ENCODE results near the gene C22orf23.
"Not testable (repeated sequence)": the region's sequence is repeated elsewhere in the genome, so short reads cannot be mapped to it uniquely, and the experiment has no call there.

C22orf23 gene

DNA sequence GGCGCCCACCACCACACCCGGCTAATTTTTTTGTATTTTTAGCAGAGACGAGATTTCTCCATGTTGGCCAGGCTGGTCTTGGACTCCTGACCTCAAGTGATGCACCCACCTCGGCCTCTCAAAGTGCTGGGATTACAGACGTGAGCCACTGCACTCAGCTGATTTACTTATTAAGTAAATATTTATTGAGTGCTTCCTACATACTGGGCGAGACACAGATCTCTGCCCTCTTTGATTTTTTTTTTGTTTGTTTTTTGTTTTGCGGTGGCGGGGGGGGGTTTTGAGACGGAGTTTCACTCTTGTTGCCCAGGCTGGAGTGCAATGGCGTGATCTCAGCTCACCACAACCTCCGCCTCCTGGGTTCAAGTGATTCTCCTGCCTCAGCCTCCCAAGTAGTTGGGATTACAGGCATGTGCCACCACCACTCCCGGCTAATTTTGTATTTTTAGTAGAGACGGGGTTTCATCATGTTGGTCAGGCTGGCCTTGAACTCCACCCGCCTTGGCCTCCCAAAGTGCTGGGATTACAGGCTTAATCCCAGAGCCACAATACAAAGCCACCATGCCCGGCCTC, 2.5 kb upstream of the C22orf23 start:
- not testable (repeated sequence) for H3K79me2 ChIP-seq (ENCODE audit: control insufficient read depth, insufficient read depth, low read length, poor library complexity); H3K9ac ChIP-seq (ENCODE audit: low read length); H3K79me1 ChIP-seq (ENCODE audit: low read length); H2BK5ac ChIP-seq (ENCODE audit: low read depth, low read length, poor library complexity); H3K9me3 ChIP-seq (ENCODE audit: insufficient read depth, low read depth, low read length); H3K18ac ChIP-seq (ENCODE audit: low read length); H3K14ac ChIP-seq (ENCODE audit: low read length); H3K27ac ChIP-seq (ENCODE audit: low read depth, low read length); H3K4ac ChIP-seq (ENCODE audit: low read depth, low read length); H3K4me3 ChIP-seq (ENCODE audit: low read depth, low read length); H4K12ac ChIP-seq (ENCODE audit: low read depth, low read length); H2AFZ ChIP-seq (ENCODE audit: insufficient read depth, low read length, poor library complexity); H4K91ac ChIP-seq (ENCODE audit: low read depth, low read length); H3K27me3 ChIP-seq (ENCODE audit: insufficient read depth, low read length); H2BK12ac ChIP-seq (ENCODE audit: low read length); DNase-seq; H4K8ac ChIP-seq (ENCODE audit: low read depth, low read length); H2BK120ac ChIP-seq (ENCODE audit: insufficient read depth, low read length, poor library complexity); H3K23ac ChIP-seq (ENCODE audit: low read length); H2AK5ac ChIP-seq (ENCODE audit: low read length); H3K4me2 ChIP-seq (ENCODE audit: low read length)
- H3K36me3 ChIP-seq (ENCODE audit: control insufficient read depth in 1 of 2, insufficient read depth in 2 of 2, low read length in 2 of 2) = peaks cover 23 to 34% of the 10 kb centered on the region in 2 experiments
- H3K4me1 ChIP-seq (ENCODE audit: control insufficient read depth in 1 of 2, insufficient read depth in 2 of 2, low read length in 2 of 2) = peaks cover 9 to 17% of the 10 kb centered on the region in 2 experiments
- no CpG with 5 or more reads among the region's 15 CpGs for WGBS (ENCODE audit: extremely low coverage, insufficient coverage, insufficient read length)

DNA sequence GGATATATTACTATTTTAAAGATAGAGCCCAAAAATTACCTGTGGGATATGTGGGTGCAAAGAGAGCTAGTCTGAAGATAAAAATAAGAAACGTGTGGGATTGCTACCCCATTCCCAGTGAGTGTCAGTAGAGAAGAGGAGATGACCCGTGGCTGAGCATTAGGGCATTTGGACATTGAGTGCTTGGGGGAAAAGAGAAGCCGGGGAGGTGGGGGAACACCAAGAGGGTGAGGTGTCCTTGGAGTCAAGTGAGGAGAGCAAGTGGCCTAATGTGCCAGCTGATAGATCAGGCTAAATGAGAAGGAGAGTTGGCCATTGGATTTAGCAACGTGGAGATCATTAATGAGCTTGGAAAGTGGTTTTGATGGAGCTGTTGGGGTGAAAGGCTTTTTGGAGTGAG, 1.3 kb upstream of the C22orf23 start:
- Histone ChIP-seq H4K12ac (ENCODE audit: low read depth, low read length) (no peak overlapping the region), H2AK5ac (ENCODE audit: low read length) (no peak overlapping the region), H3K4me3 (ENCODE audit: low read depth, low read length) (no peak overlapping the region), H3K36me3 (ENCODE audit: control insufficient read depth in 1 of 2, insufficient read depth in 2 of 2, low read length in 2 of 2) (peaks cover 12 to 24% of the 10 kb centered on the region in 2 experiments), H3K14ac (ENCODE audit: low read length) (no peak overlapping the region), H3K27ac (ENCODE audit: low read depth, low read length) (no peak overlapping the region), H4K8ac (ENCODE audit: low read depth, low read length) (no peak overlapping the region), H3K23ac (ENCODE audit: low read length) (no peak overlapping the region), H3K9ac (ENCODE audit: low read length) (no peak overlapping the region), H2AFZ (ENCODE audit: insufficient read depth, low read length, poor library complexity) (no peak overlapping the region), H2BK5ac (ENCODE audit: low read depth, low read length, poor library complexity) (no peak overlapping the region), H3K4me1 (ENCODE audit: control insufficient read depth in 1 of 2, insufficient read depth in 2 of 2, low read length in 2 of 2) (peaks cover 9 to 17% of the 10 kb centered on the region in 2 experiments), H3K79me1 (ENCODE audit: low read length) (peaks cover 5% of the 10 kb centered on the region), H3K4ac (ENCODE audit: low read depth, low read length) (peak overlapping the region; percentile 83), H2BK120ac (ENCODE audit: insufficient read depth, low read length, poor library complexity) (no peak overlapping the region), H3K27me3 (ENCODE audit: insufficient read depth, low read length) (no peaks in the 10 kb centered on the region), H3K9me3 (ENCODE audit: insufficient read depth, low read depth, low read length) (no peaks in the 10 kb centered on the region), H3K18ac (ENCODE audit: low read length) (no peak overlapping the region), H3K79me2 (ENCODE audit: control insufficient read depth, insufficient read depth, low read length, poor library complexity) (peaks cover 8% of the 10 kb centered on the region), H2BK12ac (ENCODE audit: low read length) (no peak overlapping the region), H4K91ac (ENCODE audit: low read depth, low read length) (no peak overlapping the region), H3K4me2 (ENCODE audit: low read length) (peak overlapping the region; percentile 84)
- no CpG with 5 or more reads among the region's 4 CpGs for WGBS (ENCODE audit: extremely low coverage, insufficient coverage, insufficient read length)
- no peak for DNase-seq

DNA sequence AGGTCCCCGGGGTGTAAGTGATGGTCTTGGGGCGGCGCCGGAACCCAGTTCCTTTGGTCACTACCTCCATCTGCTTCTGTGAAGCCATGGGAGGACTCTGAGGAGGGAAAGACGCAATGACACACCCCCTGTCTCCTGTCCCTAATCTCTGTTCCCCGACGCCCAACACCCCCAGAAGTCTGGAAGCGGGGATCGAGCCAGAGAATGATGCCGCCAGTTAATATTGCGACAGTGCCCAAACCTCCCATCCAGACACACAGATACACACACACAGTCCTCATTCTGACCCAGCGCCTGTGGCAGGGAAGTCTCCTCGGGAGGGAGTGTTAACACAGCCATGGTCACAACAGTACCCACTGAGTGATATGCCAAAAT, 352 bp downstream of the C22orf23 start:
- DNase-seq = no peak
- peak overlapping the region; percentile 71 for H2AFZ ChIP-seq (ENCODE audit: insufficient read depth, low read length, poor library complexity)
- no peak overlapping the region for H3K23ac ChIP-seq (ENCODE audit: low read length)
- H4K8ac ChIP-seq (ENCODE audit: low read depth, low read length) = peak overlapping the region; percentile 75
- H2BK5ac ChIP-seq (ENCODE audit: low read depth, low read length, poor library complexity) = no peak overlapping the region
- H3K27me3 ChIP-seq (ENCODE audit: insufficient read depth, low read length) = no peaks in the 10 kb centered on the region
- peaks cover 8% of the 10 kb centered on the region for H3K79me2 ChIP-seq (ENCODE audit: control insufficient read depth, insufficient read depth, low read length, poor library complexity)
- no peak overlapping the region for H2BK120ac ChIP-seq (ENCODE audit: insufficient read depth, low read length, poor library complexity)
- H3K27ac ChIP-seq (ENCODE audit: low read depth, low read length) = no peak overlapping the region
- no peaks in the 10 kb centered on the region for H3K9me3 ChIP-seq (ENCODE audit: insufficient read depth, low read depth, low read length)
- no peak overlapping the region for H4K91ac ChIP-seq (ENCODE audit: low read depth, low read length)
- peaks cover 6 to 13% of the 10 kb centered on the region in 2 experiments for H3K36me3 ChIP-seq (ENCODE audit: control insufficient read depth in 1 of 2, insufficient read depth in 2 of 2, low read length in 2 of 2)
- H3K18ac ChIP-seq (ENCODE audit: low read length) = no peak overlapping the region
- peaks cover 9 to 17% of the 10 kb centered on the region in 2 experiments for H3K4me1 ChIP-seq (ENCODE audit: control insufficient read depth in 1 of 2, insufficient read depth in 2 of 2, low read length in 2 of 2)
- no peak overlapping the region for H3K4ac ChIP-seq (ENCODE audit: low read depth, low read length)
- H2AK5ac ChIP-seq (ENCODE audit: low read length) = no peak overlapping the region
- WGBS (ENCODE audit: extremely low coverage, insufficient coverage, insufficient read length) = no CpG with 5 or more reads among the region's 13 CpGs
- H4K12ac ChIP-seq (ENCODE audit: low read depth, low read length) = peak overlapping the region; percentile 45
- H3K4me3 ChIP-seq (ENCODE audit: low read depth, low read length) = peak overlapping the region; percentile 63
- H3K9ac ChIP-seq (ENCODE audit: low read length) = peak overlapping the region; percentile 31
- H3K79me1 ChIP-seq (ENCODE audit: low read length) = peaks cover 5% of the 10 kb centered on the region
- peak overlapping the region; percentile 84 for H3K4me2 ChIP-seq (ENCODE audit: low read length)
- no peak overlapping the region for H2BK12ac ChIP-seq (ENCODE audit: low read length)
- H3K14ac ChIP-seq (ENCODE audit: low read length) = peak overlapping the region; percentile 33

DNA sequence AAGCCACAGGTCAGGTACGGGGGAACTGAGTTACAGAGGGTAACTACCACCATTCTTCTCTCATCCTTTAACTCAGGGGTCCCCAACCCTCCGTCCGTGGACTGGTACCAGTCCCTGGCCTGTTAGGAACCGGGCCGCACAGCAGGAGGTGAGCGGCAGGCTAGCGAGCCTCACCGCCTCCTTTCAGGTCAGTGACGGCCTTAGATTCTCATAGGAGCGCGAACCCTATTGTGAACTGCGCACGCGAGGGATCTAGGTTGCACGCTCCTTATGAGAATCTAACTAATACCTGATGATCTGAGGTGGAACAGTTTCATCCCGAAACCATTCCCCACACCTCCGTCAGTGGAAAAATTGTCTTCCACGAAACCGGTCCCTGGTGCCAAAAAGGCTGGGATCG, 772 bp downstream of the C22orf23 start:
- not testable (repeated sequence) for H4K91ac ChIP-seq (ENCODE audit: low read depth, low read length); H2BK12ac ChIP-seq (ENCODE audit: low read length); H3K18ac ChIP-seq (ENCODE audit: low read length); H3K36me3 ChIP-seq (ENCODE audit: control insufficient read depth in 1 of 2, insufficient read depth in 2 of 2, low read length in 2 of 2); H3K79me1 ChIP-seq (ENCODE audit: low read length); H2BK120ac ChIP-seq (ENCODE audit: insufficient read depth, low read length, poor library complexity); H2BK5ac ChIP-seq (ENCODE audit: low read depth, low read length, poor library complexity); H3K4me3 ChIP-seq (ENCODE audit: low read depth, low read length); H3K9ac ChIP-seq (ENCODE audit: low read length); H3K27me3 ChIP-seq (ENCODE audit: insufficient read depth, low read length); H3K4ac ChIP-seq (ENCODE audit: low read depth, low read length); H3K14ac ChIP-seq (ENCODE audit: low read length); H2AK5ac ChIP-seq (ENCODE audit: low read length); H3K9me3 ChIP-seq (ENCODE audit: insufficient read depth, low read depth, low read length); H3K79me2 ChIP-seq (ENCODE audit: control insufficient read depth, insufficient read depth, low read length, poor library complexity); H3K27ac ChIP-seq (ENCODE audit: low read depth, low read length); H3K23ac ChIP-seq (ENCODE audit: low read length); DNase-seq
- no CpG with 5 or more reads among the region's 20 CpGs for WGBS (ENCODE audit: extremely low coverage, insufficient coverage, insufficient read length)
- Histone ChIP-seq H3K4me2 (ENCODE audit: low read length) (peak overlapping the region; percentile 84), H4K12ac (ENCODE audit: low read depth, low read length) (peak overlapping the region; percentile 36), H4K8ac (ENCODE audit: low read depth, low read length) (peak overlapping the region; percentile 75), H2AFZ (ENCODE audit: insufficient read depth, low read length, poor library complexity) (peak overlapping the region; percentile 71), H3K4me1 (ENCODE audit: control insufficient read depth in 1 of 2, insufficient read depth in 2 of 2, low read length in 2 of 2) (peaks cover 9 to 16% of the 10 kb centered on the region in 2 experiments)
